ENCODE results near the gene NPFFR2. TPM values are rescaled to one million over a fixed set of nuclear protein-coding genes. Genes with fewer than 3 reads are reported as not detected.

Gene NPFFR2
- polyA plus RNA-seq, 3 donors, result not detected

DNA sequence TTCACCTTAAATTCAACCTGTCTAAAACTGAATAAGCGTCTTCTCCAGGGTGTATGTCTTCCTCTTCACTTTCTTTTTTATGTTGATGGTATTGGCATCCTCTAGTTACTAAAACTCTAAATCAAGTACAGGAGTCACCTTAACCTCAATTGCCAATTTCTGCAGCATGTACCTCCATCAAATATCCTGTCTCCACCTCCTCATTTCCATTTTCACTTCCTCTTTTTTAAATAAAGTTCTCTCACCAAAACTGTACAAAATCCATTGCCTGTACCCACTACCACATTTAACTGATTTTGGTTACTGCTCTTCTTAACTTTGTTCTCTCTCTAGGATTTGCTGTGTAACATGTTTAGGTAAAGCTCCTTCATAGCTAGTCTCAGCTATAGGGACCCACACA, 9.2 kb upstream of the NPFFR2 start:
- no peak overlapping the region for H3K4me2 ChIP-seq (replicated peaks; ENCODE audit: extremely low read depth, low read length, poor library complexity, severe bottlenecking)
- H3K9me3 ChIP-seq (replicated peaks in 1 of 2; ENCODE audit: control insufficient read depth in 1 of 2, insufficient read depth in 1 of 2, low read length in 2 of 2), result no peaks in the 10 kb centered on the region
- H3K9me3 Mint-ChIP-seq, result peaks cover 0 to 3% (median 1%) of the 10 kb centered on the region in 7 donors
- H3K4me1 ChIP-seq (ENCODE audit: control insufficient read depth in 1 of 2, insufficient read depth in 2 of 2, low read length in 2 of 2), result no peaks in the 10 kb centered on the region
- no peaks in the 10 kb centered on the region for H3K79me2 ChIP-seq (ENCODE audit: insufficient read depth, low read length)
- H3K36me3 Mint-ChIP-seq, result no peaks in the 10 kb centered on the region
- H3K27me3 ChIP-seq (ENCODE audit: control insufficient read depth in 2 of 2, insufficient read depth in 2 of 2, low read length in 2 of 2), result no peaks in the 10 kb centered on the region
- H3K27ac ChIP-seq (ENCODE audit: low read depth in 1 of 2, low read length in 2 of 2), result no peak overlapping the region
- TF ChIP-seq CTCF (IDR thresholded peaks at IDR 0.05), result no peak
- H3K36me3 ChIP-seq (replicated peaks in 1 of 2; ENCODE audit: control insufficient read depth in 1 of 2, insufficient read depth in 2 of 2, low read length in 2 of 2), result no peaks in the 10 kb centered on the region
- no peaks in the 10 kb centered on the region for H4K20me1 ChIP-seq (ENCODE audit: insufficient read depth, low read length)
- WGBS (ENCODE audit: insufficient coverage), result no CpG with 5 or more reads among the region's 1 CpG
- no peak overlapping the region for H3K4me3 Mint-ChIP-seq
- H3K4me1 Mint-ChIP-seq, result no peaks in the 10 kb centered on the region
- DNase-seq, result no peak
- intact Hi-C loops (cut with micrococcal nuclease), result no loop called here
- peaks cover 0 to 1% (median 0%) of the 10 kb centered on the region in 3 donors for H3K27me3 Mint-ChIP-seq (ENCODE audit: low read depth in 3 of 3)
- no peak overlapping the region for H3K4me3 ChIP-seq (replicated peaks in 1 of 3; ENCODE audit: low read depth in 2 of 3, low read length in 3 of 3)
- no peak overlapping the region for H2AFZ ChIP-seq (ENCODE audit: insufficient read depth, low read depth, low read length, poor library complexity, severe bottlenecking)
- H3K9ac ChIP-seq (ENCODE audit: insufficient read depth, low read length, poor library complexity, severe bottlenecking), result no peak overlapping the region
- H3K27ac Mint-ChIP-seq, result no peak overlapping the region

DNA sequence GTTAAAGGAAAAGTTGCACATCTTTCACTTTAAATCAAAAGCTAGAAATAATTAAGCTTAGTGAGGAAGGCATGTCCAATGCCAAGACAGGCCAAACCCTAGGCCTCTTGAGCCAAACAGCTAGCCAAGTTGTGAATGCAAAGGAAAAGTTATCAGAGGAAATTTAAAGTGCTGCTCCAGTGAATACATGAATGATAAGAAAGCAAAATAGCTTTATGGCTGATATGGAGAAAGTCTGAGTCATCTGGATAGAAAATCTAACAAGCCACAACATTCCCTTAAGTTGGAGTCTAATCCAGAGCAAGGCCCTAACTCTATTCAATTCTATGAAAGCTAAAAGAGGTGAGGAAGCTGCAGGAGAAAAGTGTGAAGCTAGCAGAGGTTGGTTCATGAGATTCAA, 23.8 kb downstream of the NPFFR2 start:
- Histone ChIP-seq H3K4me1 (ENCODE audit: control insufficient read depth in 1 of 2, insufficient read depth in 2 of 2, low read length in 2 of 2) (no peaks in the 10 kb centered on the region), H3K27me3 (ENCODE audit: control insufficient read depth in 2 of 2, insufficient read depth in 2 of 2, low read length in 2 of 2) (no peaks in the 10 kb centered on the region), H2AFZ (ENCODE audit: insufficient read depth, low read depth, low read length, poor library complexity, severe bottlenecking) (no peak overlapping the region), H3K27ac (ENCODE audit: low read depth in 1 of 2, low read length in 2 of 2) (no peak overlapping the region), H4K20me1 (ENCODE audit: insufficient read depth, low read length) (no peaks in the 10 kb centered on the region), H3K9ac (ENCODE audit: insufficient read depth, low read length, poor library complexity, severe bottlenecking) (no peak overlapping the region), H3K36me3 (replicated peaks in 1 of 2; ENCODE audit: control insufficient read depth in 1 of 2, insufficient read depth in 2 of 2, low read length in 2 of 2) (no peaks in the 10 kb centered on the region), H3K79me2 (ENCODE audit: insufficient read depth, low read length) (no peaks in the 10 kb centered on the region), H3K4me2 (replicated peaks; ENCODE audit: extremely low read depth, low read length, poor library complexity, severe bottlenecking) (no peak overlapping the region), H3K9me3 (replicated peaks in 1 of 2; ENCODE audit: control insufficient read depth in 1 of 2, insufficient read depth in 1 of 2, low read length in 2 of 2) (no peaks in the 10 kb centered on the region), H3K4me3 (replicated peaks in 1 of 3; ENCODE audit: low read depth in 2 of 3, low read length in 3 of 3) (no peak overlapping the region)
- intact Hi-C loops (cut with micrococcal nuclease), result no loop called here
- Mint-ChIP-seq H3K36me3 (no peaks in the 10 kb centered on the region), H3K27me3 (ENCODE audit: low read depth in 3 of 3) (no peaks in the 10 kb centered on the region), H3K4me1 (no peaks in the 10 kb centered on the region), H3K27ac (no peak overlapping the region), H3K4me3 (no peak overlapping the region), H3K9me3 (peaks cover 0 to 4% (median 0%) of the 10 kb centered on the region in 7 donors)
- no peak for DNase-seq
- no peak for TF ChIP-seq CTCF (IDR thresholded peaks at IDR 0.05)

Data from CD14-positive monocyte (primary cell).